HepG2 (cell line): Measurements from ENCODE around the gene SSC5D. TPM values are rescaled to one million over a fixed set of nuclear protein-coding genes. Genes with fewer than 3 reads are reported as not detected.

Experiments used
- DNMT3B ChIP-seq: conservative IDR thresholded peaks from 2 replicates; pipeline ENCODE4 v1.6.1; 2016; ENCODE audit warnings: missing biosample characterization, control low read depth
- FOXM1 ChIP-seq: sonication (generic); formaldehyde crosslinking; IDR thresholded peaks from 2 replicates; pipeline ENCODE4 v1.5.0; 2020; ENCODE audit warnings: missing genetic modification reagents
- GFI1 ChIP-seq: sonication (generic); formaldehyde crosslinking; IDR thresholded peaks from 2 replicates; pipeline ENCODE4 v1.5.0; 2020; ENCODE audit warnings: missing genetic modification reagents, mild to moderate bottlenecking, borderline replicate concordance
- KIAA2018 ChIP-seq: sonication (generic); formaldehyde crosslinking; IDR thresholded peaks from 2 replicates; pipeline ENCODE4 v1.5.0; 2020; ENCODE audit warnings: mild to moderate bottlenecking, missing genetic modification reagents, borderline replicate concordance
- NFE2L1 ChIP-seq: sonication (generic); formaldehyde crosslinking; IDR thresholded peaks from 2 replicates; pipeline ENCODE4 v1.4.0; 2020; ENCODE audit warnings: missing genetic modification reagents, mild to moderate bottlenecking, borderline replicate concordance
- NR1H2 ChIP-seq: sonication (generic); formaldehyde crosslinking; IDR thresholded peaks from 2 replicates; pipeline ENCODE4 v1.8.1; 2022; ENCODE audit warnings: low read depth, missing genetic modification reagents, borderline replicate concordance
- NR2C2 ChIP-seq: sonication (generic); formaldehyde crosslinking; IDR thresholded peaks from 2 replicates; pipeline ENCODE4 v1.4.0; 2020; ENCODE audit warnings: missing genetic modification reagents, mild to moderate bottlenecking, moderate library complexity, borderline replicate concordance
- PAXIP1 ChIP-seq: sonication (generic); formaldehyde crosslinking; conservative IDR thresholded peaks from 2 replicates; pipeline ENCODE4 v1.4.0; 2020; ENCODE audit warnings: mild to moderate bottlenecking, missing genetic modification reagents, moderate library complexity
- PPARG ChIP-seq: conservative IDR thresholded peaks from 2 replicates; pipeline ENCODE4 v1.6.1; 2016; ENCODE audit warnings: missing biosample characterization, missing genetic modification reagents
- RARA ChIP-seq: IDR thresholded peaks from 2 replicates; pipeline ENCODE4 v1.6.1; 2016; ENCODE audit warnings: missing genetic modification reagents, missing compliant biosample characterization
- RBFOX2 ChIP-seq: fragments of 200-400 bp; formaldehyde crosslinking; IDR thresholded peaks from 2 replicates; pipeline ENCODE4 v1.6.1; 2017; ENCODE audit warnings: low read depth, mild to moderate bottlenecking, low read length
- SOX5 ChIP-seq: IDR thresholded peaks from 2 replicates; pipeline ENCODE4 v1.6.1; 2016; ENCODE audit warnings: borderline replicate concordance
- ZNF17 ChIP-seq: sonication (generic); formaldehyde crosslinking; IDR thresholded peaks from 2 replicates; pipeline ENCODE4 v1.5.0; 2020; ENCODE audit warnings: mild to moderate bottlenecking, missing genetic modification reagents
- ZNF496 ChIP-seq: sonication (generic); formaldehyde crosslinking; IDR thresholded peaks from 2 replicates; pipeline ENCODE4 v1.8.1; 2023; ENCODE audit warnings: mild to moderate bottlenecking, moderate library complexity, missing genetic modification reagents; ENCODE audit not compliant: insufficient replicate concordance
- ZNF547 ChIP-seq: sonication (generic); formaldehyde crosslinking; IDR thresholded peaks from 2 replicates; pipeline ENCODE4 v1.5.1; 2020; ENCODE audit warnings: mild to moderate bottlenecking, missing genetic modification reagents
- ZNF563 ChIP-seq: sonication (generic); formaldehyde crosslinking; IDR thresholded peaks from 2 replicates; pipeline ENCODE4 v1.8.0; 2022; ENCODE audit warnings: mild to moderate bottlenecking, moderate library complexity, missing genetic modification reagents
- ZNF674 ChIP-seq: sonication (generic); formaldehyde crosslinking; IDR thresholded peaks from 2 replicates; pipeline ENCODE4 v1.5.0; 2020; ENCODE audit warnings: low read depth, mild to moderate bottlenecking, missing genetic modification reagents
- ZNF7 ChIP-seq: IDR thresholded peaks from 2 replicates; pipeline ENCODE4 v1.6.1; 2016; ENCODE audit warnings: missing biosample characterization, missing genetic modification reagents
- polyA plus RNA-seq, 8 experiments: library from polyadenylated mRNA; depleted of rRNA in 3 of 8; stranded (reverse) in 7 of 8; unstranded in 1 of 8; fragments of >200 nt; fragmentation: Illumina TruSeq in 4 of 8; extraction: Trizol in 4 of 8; gene quantifications; 2 replicates each; pipeline versions ENCODE4 v1.2.1 to v1.2.3, GENCODE V29; 2011 to 2016; ENCODE audit warnings: low read depth in 4 of 8, missing spikeins in 1 of 8, mixed read lengths in 1 of 8; ENCODE audit not compliant: insufficient read depth in 1 of 8
- total RNA-seq, 5 experiments: library from RNA; depleted of rRNA; stranded (reverse); fragments of >200 nt; fragmentation: Illumina TruSeq; extraction: Trizol; gene quantifications; 2 replicates each; pipeline ENCODE4 v1.2.3, GENCODE V29; 2016; ENCODE audit warnings: low read depth in 1 of 5

SSC5D gene
- total and polyA plus RNA-seq, 2 of the 13 experiments (the other 11 are each of a cell fraction or from before 2014, with no cell fraction given), result not detected

GRCh38 chr19:55544776-55545439 is 56.7 kb downstream of the SSC5D start (continued):
- TF ChIP-seq KIAA2018 (CRISPR knock-in tag) (no peak), ZNF496 (CRISPR knock-in tag) (no peak), RBFOX2 (peak; percentile 50), PPARG (CRISPR knock-in tag) (peak; percentile 51; the same call in 1 of the 2 replicates), NFE2L1 (no peak), RARA (CRISPR knock-in tag) (peak; percentile 81), ZNF547 (CRISPR knock-in tag) (no peak), ZNF17 (CRISPR knock-in tag) (no peak), ZNF563 (no peak), NR2C2 (CRISPR knock-in tag) (peak; percentile 86), PAXIP1 (CRISPR knock-in tag) (peak; percentile 67), FOXM1 (CRISPR knock-in tag) (no peak), SOX5 (CRISPR knock-in tag) (peak; percentile 30; the same call in 1 of the 2 replicates), NR1H2 (CRISPR knock-in tag) (no peak), DNMT3B (CRISPR knock-in tag) (peak; percentile 33; the same call in 1 of the 2 replicates), ZNF7 (CRISPR knock-in tag) (no peak), GFI1 (CRISPR knock-in tag) (no peak), ZNF674 (no peak)
